NT2/D1 (cell line): Measurements from ENCODE around the gene CIDEA.
A peak's percentile ranks its signal among the peaks of the same experiment; 100 is the strongest.

Source experiments
- DNase-seq: peaks from one replicate; pipeline ENCODE4 v3.0.0-alpha.2; 2011; ENCODE audit warnings: low read depth, low spot score
- H3K27me3 ChIP-seq: 2 replicates; pipeline ENCODE4 v1.6.0; 2011; ENCODE audit warnings: mild to moderate bottlenecking; ENCODE audit not compliant: insufficient read length, insufficient read depth
- H3K36me3 ChIP-seq: 2 replicates; pipeline ENCODE4 v1.6.1; 2011; ENCODE audit warnings: mild to moderate bottlenecking, low read length, mixed read lengths; ENCODE audit not compliant: insufficient read depth, insufficient read length
- H3K4me1 ChIP-seq: 2 replicates; pipeline ENCODE4 v1.5.1; 2011; ENCODE audit not compliant: insufficient read depth, insufficient read length
- H3K4me3 ChIP-seq: 2 replicates; pipeline ENCODE4 v1.5.1; 2011; ENCODE audit warnings: low read depth; ENCODE audit not compliant: insufficient read length
- H3K9ac ChIP-seq: 2 replicates; pipeline ENCODE4 v1.6.0; 2011; ENCODE audit warnings: low read depth; ENCODE audit not compliant: insufficient read length
- H3K9me3 ChIP-seq: 2 replicates; pipeline ENCODE4 v1.5.1; 2011; ENCODE audit warnings: mild to moderate bottlenecking, low read length; ENCODE audit not compliant: insufficient read depth
- SUZ12 ChIP-seq: IDR thresholded peaks from 2 replicates; pipeline ENCODE4 v1.6.1; 2011; ENCODE audit not compliant: insufficient read length, insufficient read depth; ENCODE audit errors: extremely low read depth
- YY1 ChIP-seq: IDR thresholded peaks from 2 replicates; pipeline ENCODE4 v1.6.1; 2011; ENCODE audit not compliant: insufficient read length, insufficient read depth
- ZNF274 ChIP-seq: IDR thresholded peaks from 2 replicates; pipeline ENCODE4 v1.6.1; 2011; ENCODE audit warnings: mild to moderate bottlenecking, low read depth, low read length

The CIDEA gene

GRCh38 chr18:12308386-12309100 is 54.4 kb downstream of the CIDEA start:
- Histone ChIP-seq H3K36me3 (peaks cover 42% of the 10 kb centered on the region), H3K4me1 (peaks cover 4% of the 10 kb centered on the region), H3K4me3 (peak overlapping the region; percentile 88), H3K9me3 (peaks cover 22% of the 10 kb centered on the region; the same call in 1 of the 2 replicates), H3K9ac (peak overlapping the region; percentile 90), H3K27me3 (no peaks in the 10 kb centered on the region)
- TF ChIP-seq SUZ12 (no peak), ZNF274 (no peak), YY1 (no peak)
- no peak for DNase-seq

- Histone ChIP-seq H3K9ac (peak overlapping the region; percentile 50), H3K36me3 (peaks cover 54% of the 10 kb centered on the region), H3K4me1 (peaks cover 4% of the 10 kb centered on the region), H3K4me3 (peak overlapping the region; percentile 88), H3K9me3 (peaks cover 22% of the 10 kb centered on the region; the same call in 1 of the 2 replicates), H3K27me3 (no peaks in the 10 kb centered on the region)
- TF ChIP-seq ZNF274 = no peak
- TF ChIP-seq YY1 = no peak
- TF ChIP-seq SUZ12 = no peak
- DNase-seq = no peak
These were observed 55.6 kb downstream of the CIDEA start for GRCh38 chr18:12309683-12310198.

DNA sequence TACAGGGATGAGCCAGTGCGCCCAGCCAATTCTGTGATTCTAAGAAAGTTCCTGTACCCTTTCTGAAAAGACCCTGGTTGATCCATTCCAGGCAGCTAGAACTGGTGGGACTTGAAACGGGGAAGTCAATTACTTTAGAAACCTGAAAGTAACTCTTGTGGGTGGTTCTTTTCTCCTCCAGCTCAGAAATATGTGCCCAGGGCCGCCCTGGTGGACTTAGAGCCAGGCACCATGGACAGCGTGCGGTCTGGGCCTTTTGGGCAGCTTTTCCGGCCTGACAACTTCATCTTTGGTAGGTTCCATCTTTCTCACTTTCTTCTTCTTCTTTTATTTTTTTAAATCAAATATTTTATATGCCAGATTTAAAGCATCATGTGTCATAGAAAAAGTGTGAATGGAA is 56.6 kb downstream of the CIDEA start:
- TF ChIP-seq ZNF274 (no peak), SUZ12 (no peak), YY1 (no peak)
- Histone ChIP-seq H3K9ac (no peak overlapping the region), H3K36me3 (peaks cover 64% of the 10 kb centered on the region), H3K4me1 (no peaks in the 10 kb centered on the region), H3K9me3 (peaks cover 22% of the 10 kb centered on the region; the same call in 1 of the 2 replicates), H3K27me3 (no peaks in the 10 kb centered on the region), H3K4me3 (no peak overlapping the region)
- no peak for DNase-seq

DNA sequence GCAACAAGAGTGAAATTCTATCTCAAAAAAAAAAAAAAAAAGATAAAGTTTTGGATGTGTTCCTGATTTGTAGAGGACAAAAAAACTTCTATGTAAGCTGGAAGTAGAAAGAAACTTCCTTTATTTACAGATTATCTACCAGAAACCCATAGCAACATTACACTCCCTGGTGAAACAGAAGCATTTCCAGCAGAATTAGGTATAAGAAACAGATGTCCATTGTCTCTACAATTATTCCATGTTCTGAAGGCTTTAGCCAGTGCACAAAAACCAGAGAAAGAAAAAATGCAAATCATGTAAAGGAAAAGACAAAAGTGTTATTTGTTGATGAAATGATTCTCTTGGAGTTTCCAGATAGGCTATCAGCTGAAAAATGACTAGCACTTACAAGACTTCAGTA is 58.8 kb downstream of the CIDEA start:
- Histone ChIP-seq H3K9me3 (peaks cover 22% of the 10 kb centered on the region; the same call in 1 of the 2 replicates), H3K9ac (no peak overlapping the region), H3K4me3 (no peak overlapping the region), H3K4me1 (no peaks in the 10 kb centered on the region), H3K36me3 (peaks cover 82% of the 10 kb centered on the region), H3K27me3 (no peaks in the 10 kb centered on the region)
- TF ChIP-seq YY1 (no peak), ZNF274 (no peak), SUZ12 (no peak)
- no peak for DNase-seq

DNA sequence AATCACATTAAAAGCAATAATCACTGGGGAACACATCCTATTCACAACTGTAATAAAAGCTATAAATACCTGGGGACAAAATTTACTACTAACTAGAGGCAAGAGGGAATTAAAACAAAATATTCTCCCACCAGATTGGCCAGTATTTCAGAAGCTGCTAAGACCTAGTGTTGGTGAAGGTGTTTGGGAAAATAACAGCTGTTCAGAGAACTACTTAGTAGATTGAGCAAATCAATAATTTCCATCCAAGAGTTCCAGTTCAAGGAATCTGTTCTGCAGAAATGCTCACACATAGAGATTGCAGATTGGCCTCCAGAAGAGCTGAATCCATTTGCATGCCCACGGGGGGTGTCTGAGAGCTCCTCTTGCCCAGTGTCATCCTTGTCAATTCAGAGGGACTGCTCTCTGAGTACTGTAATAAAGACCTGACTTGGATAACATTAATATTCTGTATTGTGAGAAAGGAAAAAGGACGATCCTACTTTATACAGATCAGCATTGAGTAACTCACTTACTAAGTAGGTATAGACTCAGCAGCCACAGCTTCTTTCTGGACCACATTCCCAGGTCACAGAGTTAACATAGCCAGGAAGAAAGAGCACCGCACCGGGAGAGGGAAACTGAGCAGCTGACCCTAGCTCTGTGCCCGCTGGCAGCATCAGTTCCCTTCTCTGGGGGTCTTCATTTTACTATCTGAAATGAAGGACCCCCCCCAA is 59.5 kb downstream of the CIDEA start:
- no peak for DNase-seq
- H3K4me1 ChIP-seq = no peaks in the 10 kb centered on the region
- no peak overlapping the region for H3K4me3 ChIP-seq
- TF ChIP-seq SUZ12 = no peak
- TF ChIP-seq YY1 = no peak
- TF ChIP-seq ZNF274 = no peak
- H3K36me3 ChIP-seq = peaks cover 88% of the 10 kb centered on the region
- H3K9me3 ChIP-seq = peaks cover 22% of the 10 kb centered on the region; the same call in 1 of the 2 replicates
- no peak overlapping the region for H3K9ac ChIP-seq
- no peaks in the 10 kb centered on the region for H3K27me3 ChIP-seq

- H3K9ac ChIP-seq = no peak overlapping the region
- DNase-seq = no peak
- H3K4me1 ChIP-seq = no peaks in the 10 kb centered on the region
- peaks cover 22% of the 10 kb centered on the region; the same call in 1 of the 2 replicates for H3K9me3 ChIP-seq
- no peaks in the 10 kb centered on the region for H3K27me3 ChIP-seq
- H3K4me3 ChIP-seq = no peak overlapping the region
- TF ChIP-seq YY1 = no peak
- TF ChIP-seq ZNF274 = no peak
- no peak for TF ChIP-seq SUZ12
- peaks cover 84% of the 10 kb centered on the region for H3K36me3 ChIP-seq
These were observed 60.6 kb downstream of the CIDEA start for GRCh38 chr18:12314591-12315305.

DNA sequence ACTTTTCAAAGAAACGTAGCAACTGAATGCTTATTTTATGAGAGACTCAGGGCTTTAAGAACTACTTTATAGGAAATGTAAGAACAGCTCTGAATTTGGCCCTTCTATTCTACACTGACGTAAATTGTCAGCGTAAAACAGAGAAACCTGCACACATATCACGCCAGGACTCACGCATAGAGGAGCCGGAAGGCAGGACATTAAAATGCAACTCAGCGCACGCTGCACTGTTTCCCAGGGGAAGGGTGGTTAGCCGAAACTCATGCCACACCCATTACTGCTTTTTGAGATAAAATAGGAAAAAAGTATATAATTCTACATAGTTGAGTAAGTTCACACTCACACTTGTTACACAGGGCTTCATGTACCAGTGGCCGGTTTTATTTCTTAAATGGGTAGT is 61.3 kb downstream of the CIDEA start:
- TF ChIP-seq YY1 (no peak), SUZ12 (no peak), ZNF274 (no peak)
- Histone ChIP-seq H3K4me3 (no peak overlapping the region), H3K9ac (no peak overlapping the region), H3K9me3 (peaks cover 21% of the 10 kb centered on the region; the same call in 1 of the 2 replicates), H3K36me3 (peaks cover 81% of the 10 kb centered on the region), H3K4me1 (no peaks in the 10 kb centered on the region), H3K27me3 (no peaks in the 10 kb centered on the region)
- DNase-seq = no peak
